Suprapubic skin (tissue), 4 donors: ENCODE data around the gene OR51A2.
"Not testable (repeated sequence)": the region's sequence is repeated elsewhere in the genome, so short reads cannot be mapped to it uniquely, and the experiment has no call there.

Source experiments
- CTCF ChIP-seq, 2 donors: fragments of 200-600 bp in 1 of 2; fragments of 450-650 bp in 1 of 2; sonication (generic) in 1 of 2; IDR thresholded peaks; one replicate each; pipeline ENCODE4 v1.5.1; 2016 to 2019; ENCODE audit warnings: antibody characterized with exemption in 2 of 2, mild to moderate bottlenecking in 1 of 2, moderate library complexity in 1 of 2
- EP300 ChIP-seq: sonication (generic); formaldehyde crosslinking; IDR thresholded peaks from one replicate; pipeline ENCODE4 v1.6.1; 2017; ENCODE audit warnings: antibody characterized with exemption
- POLR2A ChIP-seq, 2 donors: fragments of 450-650 bp; IDR thresholded peaks; one replicate each; pipeline ENCODE4 v1.6.1; 2017; ENCODE audit warnings: antibody characterized with exemption in 2 of 2, mild to moderate bottlenecking in 2 of 2, moderate library complexity in 2 of 2
- POLR2AphosphoS5 ChIP-seq, 3 donors: sonication (generic); formaldehyde crosslinking; IDR thresholded peaks; one replicate each; pipeline ENCODE4 v1.6.1; 2017; ENCODE audit warnings: antibody characterized with exemption in 3 of 3

GRCh38 chr11:4955613-4956012, at the start of gene OR51A2:
- not testable (repeated sequence) for TF ChIP-seq CTCF (IDR thresholded peaks at IDR 0.05); POLR2A (IDR thresholded peaks at IDR 0.05); EP300; POLR2AphosphoS5 (IDR thresholded peaks at IDR 0.05)
